HuH-7.5 (cell line): Measurements from ENCODE around the gene GDA.
"Not testable (repeated sequence)": the region's sequence is repeated elsewhere in the genome, so short reads cannot be mapped to it uniquely, and the experiment has no call there.

Experiments used
- DNase-seq: peaks from one replicate; pipeline ENCODE4 v3.0.0; 2011; ENCODE audit warnings: low spot score

GDA gene

DNA sequence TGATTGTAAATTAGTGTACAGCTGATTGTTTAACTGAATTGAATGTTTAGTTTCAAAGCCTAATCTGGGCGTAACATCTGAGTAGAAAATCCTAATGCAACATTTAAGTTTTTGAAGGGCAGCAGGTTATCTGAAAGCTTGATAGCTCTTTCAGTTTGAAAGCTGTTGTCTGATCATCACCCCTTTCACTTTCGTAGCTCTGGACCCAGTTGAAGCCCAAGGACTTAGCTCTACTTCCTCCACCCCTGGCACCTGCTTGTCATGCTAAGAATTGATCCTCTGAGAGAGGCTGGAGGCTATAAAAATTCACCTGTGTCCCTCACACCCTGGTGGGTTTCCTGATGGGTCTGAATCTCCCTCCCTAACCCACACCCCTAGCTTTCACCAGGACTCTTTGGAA, 129.7 kb downstream of the GDA start:
- DNase-seq: no peak

DNA sequence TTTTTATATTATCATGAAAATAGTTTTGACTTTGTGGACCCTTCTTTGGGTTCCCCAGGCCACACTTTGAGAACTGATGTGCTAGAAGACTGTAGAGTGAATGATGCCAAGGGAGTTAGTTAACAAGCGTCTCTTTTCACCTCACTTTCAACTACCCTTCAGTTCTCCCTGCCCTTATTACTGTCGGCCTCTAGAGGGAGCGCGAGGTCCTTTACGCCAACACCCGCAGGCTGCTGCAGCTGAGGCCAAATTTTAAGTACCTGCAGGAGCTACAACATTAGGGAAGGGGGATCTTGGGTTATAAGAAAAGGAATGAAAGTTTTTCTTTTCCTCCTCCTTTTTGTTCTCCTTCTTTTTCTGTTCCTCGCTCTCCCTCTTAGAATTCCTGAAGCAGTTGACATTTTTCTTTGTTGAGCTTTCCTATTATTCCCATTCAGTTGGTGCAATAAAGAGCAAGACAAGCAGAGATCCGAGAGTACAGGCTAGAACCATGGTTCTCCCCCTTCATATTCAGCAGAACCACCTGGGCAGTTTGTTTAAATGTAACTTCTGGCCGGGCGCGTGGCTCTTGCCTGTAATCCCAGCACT, 131.8 kb downstream of the GDA start:
- peak; percentile 46 for DNase-seq

DNA sequence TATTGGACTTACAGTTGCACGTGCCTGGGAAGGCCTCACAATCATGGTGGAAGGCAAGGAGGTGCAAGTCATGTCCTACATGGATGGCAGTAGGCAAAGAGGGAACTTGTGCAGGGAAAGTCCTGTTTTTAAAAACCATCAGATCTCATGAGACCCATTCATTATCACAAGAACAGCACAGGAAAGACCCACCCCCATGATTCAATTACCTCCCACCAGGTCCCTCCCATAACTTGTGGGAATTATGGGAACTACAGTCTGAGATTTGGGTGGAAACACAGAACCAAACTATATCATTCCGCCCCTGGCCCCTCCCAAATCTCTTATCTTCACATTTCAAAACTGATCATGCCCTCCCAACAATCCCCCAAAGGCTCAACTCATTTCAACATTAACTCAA, 140.2 kb downstream of the GDA start:
- DNase-seq: no peak

DNA sequence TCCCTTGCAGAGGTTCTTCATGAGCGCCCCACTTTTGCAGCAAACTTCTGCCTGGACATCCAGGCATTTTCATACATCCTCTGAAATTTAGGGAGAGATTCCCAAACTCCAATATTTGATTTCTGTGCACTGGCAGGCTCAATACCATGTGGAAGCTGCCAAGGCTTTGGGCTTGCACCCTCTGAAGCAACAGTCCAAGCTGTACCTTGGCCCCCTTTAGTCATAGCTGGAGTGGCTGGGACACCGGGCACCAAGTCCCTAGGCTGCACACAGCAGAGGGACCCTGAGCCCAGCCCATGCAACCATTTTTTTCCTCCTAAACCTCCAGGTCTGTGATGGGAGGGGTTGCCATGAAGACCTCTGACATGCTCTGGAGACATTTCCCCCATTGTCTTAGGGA, 141.1 kb downstream of the GDA start:
- DNase-seq: no peak

DNA sequence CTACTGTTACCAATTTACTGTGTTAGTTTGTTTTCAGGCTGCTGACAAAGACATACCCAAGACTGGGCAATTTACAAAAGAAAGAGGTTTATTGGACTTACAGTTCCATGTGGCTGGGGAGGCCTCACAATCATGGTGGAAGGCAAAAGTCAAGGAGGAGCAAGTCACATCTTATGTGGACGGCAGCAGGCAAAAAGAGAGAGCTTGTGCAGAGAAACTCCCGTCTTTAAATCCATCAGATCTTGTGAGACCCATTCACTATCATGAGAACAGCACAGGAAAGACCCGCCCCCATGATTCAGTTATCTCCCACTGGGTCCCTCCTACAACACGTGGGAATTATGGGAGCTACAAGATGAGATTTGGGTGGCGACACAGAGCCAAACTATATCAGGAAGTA, 142.3 kb downstream of the GDA start:
- not testable (repeated sequence) for DNase-seq

DNA sequence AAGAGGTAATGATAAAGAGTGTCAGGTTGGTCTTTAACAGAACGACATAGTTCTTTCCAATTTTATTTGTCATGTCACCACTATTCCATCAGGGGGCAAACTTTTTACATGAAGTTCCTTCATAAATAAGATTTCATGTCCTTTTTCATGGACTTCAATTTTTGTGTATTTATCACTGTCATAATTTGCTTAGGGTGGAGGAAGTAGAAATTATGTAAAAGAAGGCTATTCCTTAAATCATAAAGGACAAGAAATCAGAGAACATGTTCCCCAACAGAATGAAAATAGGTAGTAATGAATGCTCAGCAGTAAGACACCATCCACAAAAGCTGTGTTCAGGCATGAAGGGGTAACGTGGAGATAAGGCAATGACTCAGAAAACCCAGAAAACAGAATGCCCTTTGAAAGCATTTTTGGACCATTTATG, 143.0 kb downstream of the GDA start:
- no peak for DNase-seq

DNA sequence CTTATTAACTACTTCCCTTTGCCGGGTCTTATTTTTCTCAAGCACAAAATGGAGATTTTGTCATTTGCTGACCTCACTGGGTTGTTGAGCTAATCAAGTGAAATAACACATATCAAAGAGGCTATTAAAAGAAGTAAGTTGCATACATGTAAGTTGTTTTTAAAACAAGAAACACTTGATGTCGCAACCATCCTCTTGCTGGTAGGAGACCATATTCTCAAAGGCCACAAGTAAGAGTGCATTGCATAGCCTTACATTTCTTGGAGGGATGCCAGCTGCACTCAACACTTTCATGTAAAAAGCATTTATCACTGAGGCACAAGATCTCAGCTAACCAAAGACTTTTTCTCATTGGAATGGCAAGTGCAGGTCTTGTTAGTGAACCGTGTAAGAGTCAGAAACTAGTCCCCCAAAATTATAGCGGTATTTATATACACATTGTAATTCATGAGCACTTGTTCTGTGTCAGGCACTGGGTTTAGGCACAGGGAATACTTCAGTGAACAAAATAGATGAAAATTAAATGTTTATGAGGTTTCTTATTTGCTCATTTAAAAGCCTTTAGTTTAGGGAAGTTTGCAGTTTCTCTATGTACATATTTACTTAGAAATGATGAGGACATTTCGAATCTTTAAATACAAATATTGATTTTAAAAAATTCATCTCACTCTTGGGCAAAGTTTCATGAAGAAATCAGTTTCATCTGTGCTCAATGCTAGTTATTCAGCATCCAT, 143.8 kb downstream of the GDA start:
- no peak for DNase-seq

DNA sequence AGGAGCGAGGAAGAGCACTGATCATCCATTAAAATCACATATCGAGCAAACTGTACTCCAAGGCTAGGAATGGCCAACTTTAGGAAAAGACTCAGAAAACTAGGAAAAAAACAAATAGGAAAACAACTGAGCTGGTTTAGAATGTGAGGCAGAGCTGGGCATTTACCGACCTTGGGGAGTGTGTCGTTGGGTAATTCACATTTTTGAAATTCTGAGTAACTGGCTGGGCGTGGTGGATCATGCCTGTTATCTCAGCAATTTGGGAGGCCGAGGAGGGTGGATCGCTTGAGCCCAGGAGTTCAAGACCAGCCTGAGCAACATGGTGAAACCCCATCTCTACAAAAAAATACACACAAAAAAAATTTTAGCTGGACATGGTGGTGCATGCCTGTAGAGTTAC, 145.7 kb downstream of the GDA start:
- DNase-seq: no peak

DNA sequence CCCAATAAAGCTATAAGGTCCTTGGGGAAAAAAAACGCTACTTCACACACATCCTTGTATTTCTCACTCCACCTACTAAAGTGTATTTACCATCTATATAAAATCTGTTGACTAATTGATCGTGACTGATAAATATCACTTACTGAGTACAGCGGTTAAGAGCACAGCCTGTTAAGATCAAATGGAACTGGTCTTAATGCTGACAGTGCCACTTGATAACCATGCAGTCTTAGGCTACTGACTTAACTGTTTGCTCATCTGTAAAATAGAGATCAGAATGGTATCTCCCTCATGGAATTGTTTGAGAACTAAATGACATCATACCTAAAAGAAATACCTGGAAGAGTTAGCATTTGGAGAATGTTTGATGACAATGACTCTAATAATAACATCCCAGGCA, 148.3 kb downstream of the GDA start:
- DNase-seq: no peak

DNA sequence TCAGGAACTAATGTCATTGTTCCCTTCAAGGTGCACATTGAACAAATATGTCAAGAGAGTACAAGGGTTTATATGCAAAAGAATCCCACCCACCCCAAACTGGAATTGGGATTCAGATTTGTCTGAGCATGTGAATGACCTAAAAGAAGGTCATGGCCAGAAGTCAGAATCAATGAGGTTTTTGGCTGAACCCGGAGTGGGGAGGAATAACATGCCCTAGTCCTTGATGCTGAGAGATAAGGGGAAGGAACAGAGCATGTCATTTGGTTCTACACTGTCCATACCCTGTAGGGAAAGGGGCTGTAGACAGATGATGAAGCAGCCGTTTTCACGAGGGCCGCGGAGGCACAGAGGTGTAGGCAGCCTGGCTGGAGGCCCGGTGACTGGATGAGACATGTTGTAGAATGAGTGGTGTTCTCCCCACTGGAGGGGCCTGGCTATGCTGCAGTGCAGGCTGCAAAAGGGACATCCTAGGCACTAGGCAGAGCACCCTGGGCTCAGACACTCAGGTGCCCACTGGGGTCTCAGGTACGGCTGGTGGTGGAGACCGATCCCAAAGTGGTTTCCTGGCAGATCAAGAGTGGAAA, 149.9 kb downstream of the GDA start:
- DNase-seq: no peak

DNA sequence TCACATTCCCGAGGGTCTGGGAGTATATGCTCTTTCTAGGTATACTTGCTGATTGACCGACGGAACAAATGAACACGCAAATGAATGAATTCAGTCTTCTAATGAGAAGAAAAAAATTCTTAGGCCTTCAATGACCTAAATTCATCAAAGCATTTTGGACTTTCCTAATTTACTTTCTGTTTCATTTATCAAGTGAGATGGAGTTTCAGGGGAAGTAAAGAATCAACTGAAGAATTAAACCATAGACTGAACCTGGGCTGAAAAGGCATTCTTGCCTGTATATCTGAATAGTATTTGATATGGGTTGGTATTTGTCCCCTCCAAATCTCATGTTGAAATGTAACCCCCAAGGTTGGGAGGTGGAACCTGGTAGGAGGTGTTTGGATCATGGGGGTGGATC, 151.6 kb downstream of the GDA start:
- DNase-seq: no peak
